AG09309 (cell line): ENCODE results near the gene RPE.

Experiments
- DNase-seq: peaks from one replicate; pipeline ENCODE4 v3.0.0-alpha.2; 2010; ENCODE audit warnings: low read depth
- H3K4me3 ChIP-seq: 2 replicates; pipeline ENCODE4 v1.5.1; 2011; ENCODE audit warnings: mild to moderate bottlenecking, low read depth, low read length, moderate library complexity; ENCODE audit not compliant: control insufficient read depth
- TF ChIP-seq, protein P1 (sequence below): IDR thresholded peaks from 2 replicates; pipeline ENCODE4 v1.5.1; 2011; ENCODE audit warnings: mild to moderate bottlenecking, low read depth, low read length, inconsistent platforms; ENCODE audit not compliant: insufficient read depth, control insufficient read depth; ENCODE audit errors: missing control alignments

The RPE gene

DNA sequence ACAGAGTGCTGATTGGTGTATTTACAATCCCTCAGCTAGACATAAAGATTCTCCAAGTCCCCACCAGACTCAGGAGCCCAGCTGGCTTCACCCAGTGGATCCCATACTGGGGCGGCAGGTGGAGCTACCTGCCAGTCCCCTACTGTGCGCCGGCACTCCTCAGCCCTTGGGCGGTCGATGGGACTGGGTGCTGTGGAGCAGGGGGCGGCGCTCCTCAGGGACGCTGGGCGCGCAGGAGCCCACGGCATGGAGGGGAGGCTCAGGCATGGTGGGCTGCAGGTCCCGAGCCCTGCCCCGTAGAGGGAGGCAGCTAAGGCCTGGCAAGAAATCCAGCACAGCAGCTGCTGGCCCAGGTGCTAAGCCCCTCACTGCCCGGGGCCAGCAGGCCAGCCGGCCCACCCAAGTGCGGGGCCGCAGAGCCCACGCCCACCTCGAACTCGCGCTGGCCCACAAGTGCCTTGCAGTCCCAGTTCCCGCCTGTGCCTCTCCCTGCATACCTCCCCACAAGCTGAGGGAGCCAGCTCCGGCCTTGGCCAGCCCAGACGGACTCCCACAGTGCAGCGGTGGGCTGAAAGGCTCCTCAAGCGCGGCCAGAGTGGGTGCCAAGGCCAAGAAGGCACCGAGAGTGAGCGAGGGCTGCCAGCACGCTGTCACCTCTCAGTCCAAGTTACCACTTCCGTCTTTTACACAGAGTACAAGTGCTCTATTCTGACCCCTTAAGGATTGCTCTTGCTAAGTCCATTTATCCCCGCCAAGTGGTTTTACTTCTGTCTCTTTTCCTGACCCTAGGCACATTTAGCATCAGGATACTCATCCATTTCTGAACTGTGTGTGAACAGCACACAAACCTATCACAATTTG, 1.7 kb upstream of the RPE start:
- TF ChIP-seq, protein P1, sequence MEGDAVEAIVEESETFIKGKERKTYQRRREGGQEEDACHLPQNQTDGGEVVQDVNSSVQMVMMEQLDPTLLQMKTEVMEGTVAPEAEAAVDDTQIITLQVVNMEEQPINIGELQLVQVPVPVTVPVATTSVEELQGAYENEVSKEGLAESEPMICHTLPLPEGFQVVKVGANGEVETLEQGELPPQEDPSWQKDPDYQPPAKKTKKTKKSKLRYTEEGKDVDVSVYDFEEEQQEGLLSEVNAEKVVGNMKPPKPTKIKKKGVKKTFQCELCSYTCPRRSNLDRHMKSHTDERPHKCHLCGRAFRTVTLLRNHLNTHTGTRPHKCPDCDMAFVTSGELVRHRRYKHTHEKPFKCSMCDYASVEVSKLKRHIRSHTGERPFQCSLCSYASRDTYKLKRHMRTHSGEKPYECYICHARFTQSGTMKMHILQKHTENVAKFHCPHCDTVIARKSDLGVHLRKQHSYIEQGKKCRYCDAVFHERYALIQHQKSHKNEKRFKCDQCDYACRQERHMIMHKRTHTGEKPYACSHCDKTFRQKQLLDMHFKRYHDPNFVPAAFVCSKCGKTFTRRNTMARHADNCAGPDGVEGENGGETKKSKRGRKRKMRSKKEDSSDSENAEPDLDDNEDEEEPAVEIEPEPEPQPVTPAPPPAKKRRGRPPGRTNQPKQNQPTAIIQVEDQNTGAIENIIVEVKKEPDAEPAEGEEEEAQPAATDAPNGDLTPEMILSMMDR = no peak
- no peak overlapping the region for H3K4me3 ChIP-seq
- DNase-seq = no peak

DNA sequence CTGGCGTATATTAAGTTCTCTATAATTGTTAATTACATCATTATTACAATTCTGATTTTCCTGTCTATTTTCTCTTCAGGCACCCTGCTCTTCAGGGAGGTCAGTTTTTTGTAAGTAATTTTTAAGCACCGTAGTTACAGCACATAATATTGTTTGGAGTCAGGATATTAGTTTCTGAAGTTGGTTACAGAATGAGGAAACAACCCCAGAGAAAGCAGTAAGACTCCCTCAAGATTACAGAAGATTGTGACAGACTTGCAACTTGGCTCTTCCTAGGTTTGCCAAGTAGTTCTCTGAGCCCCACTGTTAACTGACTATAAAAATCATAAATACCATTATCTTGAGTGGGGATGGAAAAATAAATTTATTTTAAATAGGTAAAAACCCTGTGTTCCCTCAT, 921 bp downstream of the RPE start:
- peak overlapping the region; percentile 94 for H3K4me3 ChIP-seq
- peak; percentile 4 for DNase-seq
- TF ChIP-seq, protein P1 = no peak

DNA sequence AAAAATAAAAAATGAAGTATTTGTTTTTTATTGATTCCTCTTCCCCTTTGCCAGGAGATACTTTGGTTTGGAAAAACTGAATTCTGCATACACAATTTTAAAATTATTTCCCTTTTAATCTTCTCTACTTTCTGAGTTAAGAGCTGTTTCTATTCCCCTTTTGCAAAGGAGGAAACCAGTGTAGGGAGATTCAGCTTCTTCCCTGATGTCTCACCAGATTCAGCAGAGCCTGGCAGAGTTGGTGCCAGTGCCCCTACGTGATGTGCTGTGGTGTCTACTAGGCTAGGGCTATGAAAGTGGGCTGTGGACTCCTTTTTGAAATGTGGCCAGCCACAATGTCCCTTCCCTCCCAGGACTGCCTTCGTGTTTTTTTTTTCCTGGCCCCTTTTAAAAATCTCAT, 2.4 kb downstream of the RPE start:
- no peak overlapping the region for H3K4me3 ChIP-seq
- DNase-seq = no peak
- TF ChIP-seq, protein P1 = no peak

DNA sequence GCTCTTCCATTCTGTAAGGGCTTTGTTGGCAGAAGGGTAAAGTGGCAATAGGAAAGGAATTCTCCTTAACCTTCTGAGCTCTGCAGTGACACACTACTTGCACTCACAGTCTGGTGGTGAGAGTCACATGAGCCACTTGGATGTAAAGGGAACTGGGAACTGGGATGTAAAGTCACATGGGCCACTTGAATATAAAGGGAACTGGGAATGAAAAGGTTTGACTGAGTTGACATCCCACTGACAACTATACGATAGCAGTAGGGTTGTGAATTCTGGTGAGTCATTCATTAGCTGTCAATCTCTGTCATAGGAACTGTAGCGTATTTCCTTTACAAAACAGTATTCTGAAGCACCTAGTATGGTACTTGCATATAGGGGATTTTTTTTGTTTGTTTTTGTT, 5.5 kb downstream of the RPE start:
- no peak overlapping the region for H3K4me3 ChIP-seq
- TF ChIP-seq, protein P1 = no peak
- no peak for DNase-seq

DNA sequence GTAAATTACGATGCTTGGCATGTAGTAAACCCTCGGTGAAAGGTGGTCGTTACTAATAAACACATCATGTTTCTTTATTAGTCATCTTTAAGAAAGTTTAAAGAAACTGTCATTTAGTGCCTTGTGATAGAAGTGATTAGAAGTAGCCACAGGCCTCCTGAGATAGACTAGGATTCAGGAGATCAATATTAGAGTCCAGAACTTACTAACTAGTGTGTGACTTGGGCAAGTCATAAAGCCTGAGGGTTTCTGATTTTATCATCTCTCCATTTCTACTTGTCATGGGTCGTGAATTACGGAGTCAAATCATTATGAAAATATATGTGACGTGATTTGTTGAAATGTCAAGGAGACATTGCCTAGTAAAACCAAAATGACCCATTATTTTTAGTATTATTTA, 6.7 kb downstream of the RPE start:
- no peak for DNase-seq
- TF ChIP-seq, protein P1 = no peak

DNA sequence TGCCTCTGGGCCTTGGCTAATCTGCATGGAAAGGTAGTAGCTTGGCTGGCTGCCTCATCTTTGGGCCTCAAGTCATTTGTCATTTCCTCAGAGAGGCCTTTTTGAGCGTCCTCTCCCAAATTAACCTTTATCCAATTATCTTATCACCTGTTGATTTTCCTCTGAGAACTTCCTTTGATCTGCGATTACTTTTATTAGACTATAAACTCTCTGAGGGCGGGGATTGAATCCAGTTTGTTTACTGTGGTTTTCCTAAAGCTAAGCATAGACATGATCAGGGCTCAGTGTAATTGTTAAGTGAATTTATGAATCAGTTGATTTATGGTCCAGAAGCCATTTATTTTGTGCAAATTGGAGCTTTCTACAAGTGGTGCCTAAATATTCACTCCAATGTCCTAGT, 7.5 kb downstream of the RPE start:
- TF ChIP-seq, protein P1 = no peak
- no peak for DNase-seq
- H3K4me3 ChIP-seq = no peak overlapping the region

More for the DNA sequence above, 6.7 kb downstream of the RPE start:
- no peak overlapping the region for H3K4me3 ChIP-seq
